ENCODE measurements around the gene SNX27.

SNX27 gene

GRCh38 chr1:151705753-151706463 is 94.1 kb downstream of the SNX27 start:
- no peak for DNase-seq (ENCODE audit: low read depth, low spot score)
- no peak for TF ChIP-seq CTCF (IDR thresholded peaks at IDR 0.05; ENCODE audit: low read depth, low read length)
- in situ Hi-C loops (cut with HindIII; ENCODE audit: low sequenced_read_pairs), result no loop called here
- H3K4me3 ChIP-seq (ENCODE audit: low read depth, low read length), result no peak overlapping the region

- in situ Hi-C loops (cut with HindIII; ENCODE audit: low sequenced_read_pairs), result no loop called here
- no peak for DNase-seq (ENCODE audit: low read depth, low spot score)
- TF ChIP-seq CTCF (IDR thresholded peaks at IDR 0.05; ENCODE audit: low read depth, low read length), result no peak
- H3K4me3 ChIP-seq (ENCODE audit: low read depth, low read length), result no peak overlapping the region
Measured at GRCh38 chr1:151706464-151707415, 94.9 kb downstream of the SNX27 start.

- in situ Hi-C loops (cut with HindIII; ENCODE audit: low sequenced_read_pairs), result no loop called here
- no peak for TF ChIP-seq CTCF (IDR thresholded peaks at IDR 0.05; ENCODE audit: low read depth, low read length)
- H3K4me3 ChIP-seq (ENCODE audit: low read depth, low read length), result no peak overlapping the region
- DNase-seq (ENCODE audit: low read depth, low spot score), result no peak
Measured at GRCh38 chr1:151707541-151708065, 95.8 kb downstream of the SNX27 start.

- in situ Hi-C loops (cut with HindIII; ENCODE audit: low sequenced_read_pairs), result no loop called here
- no peak for TF ChIP-seq CTCF (IDR thresholded peaks at IDR 0.05; ENCODE audit: low read depth, low read length)
- H3K4me3 ChIP-seq (ENCODE audit: low read depth, low read length), result no peak overlapping the region
- DNase-seq (ENCODE audit: low read depth, low spot score), result no peak
Measured at GRCh38 chr1:151708891-151709290, 97.0 kb downstream of the SNX27 start.

GRCh38 chr1:151710187-151710840 is 98.5 kb downstream of the SNX27 start:
- in situ Hi-C loops (cut with HindIII; ENCODE audit: low sequenced_read_pairs), result no loop called here
- DNase-seq (ENCODE audit: low read depth, low spot score), result peak; percentile 20
- no peak overlapping the region for H3K4me3 ChIP-seq (ENCODE audit: low read depth, low read length)
- TF ChIP-seq CTCF (IDR thresholded peaks at IDR 0.05; ENCODE audit: low read depth, low read length), result no peak

Data from astrocyte of the spinal cord (primary cell).